GM18511 (cell line): ENCODE data around the gene MRPS14.

Source experiments
- ATAC-seq: cut with Tn5 transposase; IDR thresholded peaks from one replicate; pipeline ENCODE4 v1.9.1; 2021; ENCODE audit warnings: mild to moderate bottlenecking, moderate library complexity; ENCODE audit not compliant: unreplicated experiment

The MRPS14 gene

GRCh38 chr1:174988986-174989385, 34.2 kb downstream of the MRPS14 start:
- peak; percentile 67 for ATAC-seq

- peak; percentile 44 for ATAC-seq
These were observed 34.7 kb downstream of the MRPS14 start for GRCh38 chr1:174988539-174988938.

DNA sequence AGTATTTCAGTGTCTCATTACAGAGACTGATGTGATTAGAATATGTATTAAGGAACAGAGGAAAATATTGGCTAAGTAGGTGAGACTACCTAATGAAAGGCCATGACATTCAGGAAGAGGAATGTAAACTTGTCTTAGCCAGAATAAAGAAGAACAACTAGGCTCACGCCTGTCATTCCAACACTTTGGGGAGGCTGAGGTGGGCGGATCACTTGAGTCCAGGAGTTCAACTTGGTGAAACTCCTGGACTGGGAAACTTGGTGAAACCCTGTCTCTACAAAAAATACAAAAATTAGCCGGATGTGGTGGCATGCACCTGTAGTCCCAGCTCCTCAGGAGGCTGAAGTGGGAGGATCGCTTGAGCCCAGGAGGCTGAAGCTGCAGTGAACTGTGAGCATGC, 38.3 kb downstream of the MRPS14 start:
- ATAC-seq, result no peak

DNA sequence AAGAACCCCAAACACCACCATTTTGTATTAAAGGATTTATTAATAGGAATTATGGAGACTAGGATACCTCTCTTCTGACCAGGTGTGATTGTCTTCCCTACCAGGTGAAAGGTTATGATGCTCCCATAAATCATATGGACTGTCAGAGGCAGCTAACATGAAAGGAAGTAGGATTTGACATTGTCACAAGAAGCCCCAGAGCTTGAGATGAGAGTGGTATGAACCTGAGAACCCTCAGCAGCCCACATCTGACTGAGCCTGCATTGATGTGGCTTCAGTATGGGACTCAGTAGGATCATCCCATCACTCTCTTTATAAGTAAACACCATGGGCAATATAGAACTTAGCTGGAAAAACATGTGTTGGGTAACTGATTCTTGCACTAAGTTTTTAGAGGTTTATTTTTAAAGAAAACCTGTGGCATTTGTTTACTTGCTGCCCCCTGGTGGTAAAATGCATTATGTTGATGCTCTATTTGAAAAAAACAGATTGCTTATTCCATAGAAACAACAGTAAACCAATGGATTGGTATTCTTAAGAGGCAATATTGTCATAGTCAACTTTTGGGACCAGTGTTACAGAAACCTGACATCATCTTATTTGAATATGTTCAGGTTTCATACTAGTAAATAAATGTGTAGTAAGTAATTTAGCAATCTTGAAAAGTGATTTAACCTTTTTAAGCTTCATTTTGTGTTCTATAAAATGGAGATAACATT, 40.1 kb downstream of the MRPS14 start:
- no peak for ATAC-seq

- ATAC-seq, result no peak
These were observed 46.7 kb downstream of the MRPS14 start for GRCh38 chr1:174976436-174977108.

DNA sequence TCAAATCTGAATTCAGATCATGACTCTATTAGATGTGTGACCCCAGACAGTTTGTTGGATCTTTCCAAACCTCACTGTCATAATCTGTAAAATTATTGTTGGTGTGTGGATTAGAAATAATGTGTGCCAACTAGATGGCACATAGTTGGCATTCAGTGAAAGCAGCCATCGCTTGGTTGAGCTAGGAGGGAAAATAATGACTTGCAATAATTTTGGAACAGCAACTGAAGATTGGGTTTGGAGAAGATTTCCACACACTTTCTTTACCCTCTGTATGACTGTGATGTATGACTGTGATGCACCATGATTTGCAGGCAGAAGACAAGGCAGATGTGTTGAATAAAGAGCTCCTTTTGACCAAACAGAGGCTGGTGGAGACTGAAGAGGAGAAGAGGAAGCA, 47.5 kb downstream of the MRPS14 start:
- no peak for ATAC-seq

- ATAC-seq, result no peak
These were observed 48.5 kb downstream of the MRPS14 start for GRCh38 chr1:174974711-174975119.

GRCh38 chr1:174971902-174972301, 51.3 kb downstream of the MRPS14 start:
- ATAC-seq, result no peak

GRCh38 chr1:174971466-174971865, 51.8 kb downstream of the MRPS14 start:
- no peak for ATAC-seq

- peak; percentile 57 for ATAC-seq
These were observed 53.2 kb downstream of the MRPS14 start for GRCh38 chr1:174969977-174970376.

- ATAC-seq, result peak; percentile 79
These were observed 54.4 kb downstream of the MRPS14 start for GRCh38 chr1:174968750-174969244.

DNA sequence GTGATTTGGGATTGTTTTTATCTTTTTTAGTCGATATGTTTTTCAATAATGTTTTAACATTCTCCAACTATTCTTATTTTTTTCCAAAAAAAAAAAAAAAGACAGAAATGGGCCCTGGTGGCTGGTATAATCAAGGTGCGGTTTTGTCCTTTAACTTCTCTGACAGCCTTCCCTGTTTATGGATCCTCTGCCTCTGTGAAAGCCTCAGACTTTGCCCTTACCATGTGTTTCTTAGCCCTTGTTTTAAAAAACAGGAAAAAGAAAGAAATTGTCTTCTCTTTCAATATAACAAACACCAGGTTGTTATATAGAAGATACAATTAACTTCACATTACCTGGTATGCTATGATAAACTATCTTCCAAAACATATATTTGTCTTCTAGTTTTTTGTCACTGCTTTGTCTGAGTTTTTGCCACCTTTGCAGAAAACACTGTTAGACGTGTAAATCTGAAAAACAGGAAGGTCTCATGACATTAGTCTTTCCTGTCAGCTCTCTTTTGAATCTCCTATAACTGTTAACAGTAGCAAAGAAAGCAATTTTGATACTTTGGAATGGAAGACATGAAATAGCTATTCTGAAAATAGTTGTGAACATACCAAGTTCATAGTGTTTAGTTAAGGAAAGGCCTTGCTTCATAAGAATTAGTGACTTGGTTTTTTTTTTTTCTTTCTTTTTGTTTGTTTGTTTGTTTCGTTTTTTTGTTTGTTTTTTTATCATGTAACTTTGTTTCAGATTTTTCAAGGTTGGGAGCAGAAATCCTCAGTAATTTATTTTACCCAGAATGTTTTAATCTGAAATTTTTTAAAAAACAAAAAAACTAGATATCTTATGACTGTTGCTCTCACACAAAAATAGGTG, 55.1 kb downstream of the MRPS14 start:
- ATAC-seq, result no peak

- no peak for ATAC-seq
These were observed 57.1 kb downstream of the MRPS14 start for GRCh38 chr1:174966008-174966572.

DNA sequence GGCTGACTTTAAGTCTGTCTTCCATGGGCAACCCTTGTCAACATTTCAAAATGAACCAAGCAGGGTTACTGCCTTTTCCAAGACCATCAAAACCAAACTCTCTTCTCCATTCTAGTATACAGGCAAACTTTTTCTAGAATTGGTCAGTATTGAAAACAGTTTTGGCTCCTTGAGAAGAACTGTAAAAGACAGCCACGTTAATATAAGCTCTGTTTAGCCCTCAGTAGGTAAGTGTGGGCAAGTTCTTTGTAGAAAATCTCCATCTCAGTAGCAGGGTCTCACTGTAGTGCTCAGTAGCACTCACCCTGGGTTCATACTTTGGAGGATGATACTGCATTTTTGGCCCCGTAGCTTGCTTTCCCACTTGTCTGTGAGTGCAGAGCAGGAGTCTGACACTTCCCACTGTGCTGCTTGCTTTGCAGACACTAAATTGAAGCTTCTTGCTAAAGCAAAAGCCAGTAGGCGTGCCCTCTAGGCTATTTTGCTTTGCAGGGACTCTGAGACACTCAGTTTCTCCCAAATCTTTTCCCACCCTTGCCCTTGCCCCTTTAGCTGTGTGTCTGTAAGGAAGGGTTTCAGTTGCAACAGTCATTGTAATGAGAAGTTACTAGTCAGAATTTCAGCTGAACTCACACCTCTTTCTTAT, 57.7 kb downstream of the MRPS14 start:
- no peak for ATAC-seq

DNA sequence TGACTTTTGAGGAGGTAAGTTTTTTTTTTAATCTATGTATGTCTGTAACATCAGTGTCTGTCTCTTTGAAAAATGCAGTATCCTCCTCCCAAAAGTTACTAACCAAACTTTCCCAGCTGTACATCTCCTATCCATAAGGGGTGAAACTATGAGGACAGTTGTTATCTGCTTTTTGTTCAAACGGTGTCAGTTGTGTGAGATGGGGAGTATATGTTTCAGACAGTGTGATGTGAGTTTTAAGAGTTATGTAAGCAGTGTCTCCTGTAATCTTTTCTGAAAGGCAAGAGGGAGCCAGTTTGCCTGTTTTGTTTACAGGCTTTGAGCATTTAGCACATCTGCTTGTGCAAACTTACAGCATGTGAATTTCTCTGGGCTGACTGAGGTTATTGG, 58.3 kb downstream of the MRPS14 start:
- no peak for ATAC-seq

DNA sequence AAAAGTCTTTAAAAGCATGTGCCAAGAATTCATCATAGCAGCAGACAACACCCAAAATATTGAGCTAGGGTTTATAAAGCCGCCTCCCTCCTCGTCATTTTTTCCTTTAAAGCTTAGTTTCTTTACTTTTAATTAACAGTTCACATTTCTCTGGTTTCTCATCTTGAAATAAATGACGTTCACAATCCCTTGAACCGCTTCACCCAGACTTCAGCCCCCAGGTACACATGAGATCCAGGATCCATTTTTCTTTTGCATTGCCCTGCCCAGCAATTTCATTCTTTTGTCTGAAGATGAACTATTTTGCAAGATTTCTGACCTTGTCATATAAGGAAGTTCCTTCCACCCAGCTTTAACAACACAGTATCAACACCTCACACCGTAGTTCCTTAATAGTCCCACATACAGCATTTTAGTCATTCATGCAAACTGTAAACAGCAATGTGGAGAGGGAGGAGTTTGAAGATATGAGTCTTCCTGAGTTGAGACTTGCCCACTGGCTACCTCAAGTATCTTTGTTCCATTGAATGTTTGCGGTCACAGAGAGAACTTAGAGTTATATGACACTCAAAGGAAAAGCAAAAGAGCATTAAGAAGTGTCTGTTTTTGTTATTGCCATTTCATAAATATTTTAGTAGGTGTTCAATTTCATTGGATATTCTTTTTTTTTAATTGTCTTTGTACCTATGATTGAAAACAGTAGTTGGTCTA, 58.8 kb downstream of the MRPS14 start:
- ATAC-seq, result no peak

GRCh38 chr1:174963529-174964125, 59.6 kb downstream of the MRPS14 start:
- no peak for ATAC-seq
